ENCODE measurements around the gene LCORL. TPM values are rescaled to one million over a fixed set of nuclear protein-coding genes. Genes with fewer than 3 reads are reported as not detected.

The LCORL gene
- total RNA-seq, 1 experiment from 2014 or later, result 11.3 TPM

GRCh38 chr4:17846266-17846665 is 175.3 kb downstream of the LCORL start:
- no peaks in the 10 kb centered on the region for H3K27me3 Mint-ChIP-seq (ENCODE audit: insufficient read depth, unreplicated experiment)
- Histone ChIP-seq H3K9me3 (no peaks in the 10 kb centered on the region), H3K27me3 (replicated peaks; ENCODE audit: control insufficient read depth, insufficient read depth, low read length) (no peaks in the 10 kb centered on the region), H3K4me1 (no peaks in the 10 kb centered on the region), H3K36me3 (ENCODE audit: control insufficient read depth, insufficient read depth, low read length) (no peaks in the 10 kb centered on the region), H3K4me3 (ENCODE audit: low read depth, low read length) (no peak overlapping the region)
- no peaks in the 10 kb centered on the region for H3K4me1 Mint-ChIP-seq (ENCODE audit: low read depth, unreplicated experiment)
- no TSS peak for BruUV-seq (replicated peaks)
- no peak for TF ChIP-seq CTCF (IDR thresholded peaks at IDR 0.05; ENCODE audit: insufficient read depth in 1 of 2, low read depth in 1 of 2, low read length in 1 of 2, severe bottlenecking in 1 of 2, unreplicated experiment in 1 of 2)
- no peak overlapping the region for H3K27ac Mint-ChIP-seq (ENCODE audit: unreplicated experiment)
- H3K4me3 Mint-ChIP-seq (ENCODE audit: unreplicated experiment), result no peak overlapping the region
- peaks cover 39% of the 10 kb centered on the region for H3K36me3 Mint-ChIP-seq (ENCODE audit: insufficient read depth, unreplicated experiment)
- intact Hi-C loops (cut with micrococcal nuclease; ENCODE audit: unreplicated experiment), result no loop called here
- ChIA-PET POLR2A (no interaction called here), CTCF (no interaction called here)
- DNase-seq, result no peak
- H3K9me3 Mint-ChIP-seq (ENCODE audit: unreplicated experiment), result no peaks in the 10 kb centered on the region

GRCh38 chr4:17823871-17824669 is 197.5 kb downstream of the LCORL start:
- no peak overlapping the region for H3K4me3 ChIP-seq (ENCODE audit: low read depth, low read length)
- DNase-seq, result no peak
- no peaks in the 10 kb centered on the region for H3K4me1 Mint-ChIP-seq (ENCODE audit: low read depth, unreplicated experiment)
- H3K27me3 ChIP-seq (replicated peaks; ENCODE audit: control insufficient read depth, insufficient read depth, low read length), result no peaks in the 10 kb centered on the region
- no TSS peak for BruUV-seq (replicated peaks)
- no peak for TF ChIP-seq CTCF (IDR thresholded peaks at IDR 0.05; ENCODE audit: insufficient read depth in 1 of 2, low read depth in 1 of 2, low read length in 1 of 2, severe bottlenecking in 1 of 2, unreplicated experiment in 1 of 2)
- intact Hi-C loops (cut with micrococcal nuclease; ENCODE audit: unreplicated experiment), result no loop called here
- CTCF ChIA-PET, result no interaction called here
- no peaks in the 10 kb centered on the region for H3K9me3 Mint-ChIP-seq (ENCODE audit: unreplicated experiment)
- no peaks in the 10 kb centered on the region for H3K4me1 ChIP-seq
- H3K27me3 Mint-ChIP-seq (ENCODE audit: insufficient read depth, unreplicated experiment), result no peaks in the 10 kb centered on the region
- no peak overlapping the region for H3K27ac Mint-ChIP-seq (ENCODE audit: unreplicated experiment)
- no peak overlapping the region for H3K4me3 Mint-ChIP-seq (ENCODE audit: unreplicated experiment)
- no peaks in the 10 kb centered on the region; the same call in 1 of the 2 replicates for H3K36me3 ChIP-seq (ENCODE audit: control insufficient read depth, insufficient read depth, low read length)
- POLR2A ChIA-PET, result no interaction called here
- peaks cover 61% of the 10 kb centered on the region for H3K36me3 Mint-ChIP-seq (ENCODE audit: insufficient read depth, unreplicated experiment)
- H3K9me3 ChIP-seq, result no peaks in the 10 kb centered on the region

GRCh38 chr4:17817027-17817426 is 204.5 kb downstream of the LCORL start:
- Histone ChIP-seq H3K4me1 (peaks cover 5% of the 10 kb centered on the region; the same call in 1 of the 2 replicates), H3K9me3 (no peaks in the 10 kb centered on the region), H3K36me3 (ENCODE audit: control insufficient read depth, insufficient read depth, low read length) (0 out of 2 replicates have a peak, but pooled peaks cover 1% of the 10 kb centered on the region), H3K27me3 (replicated peaks; ENCODE audit: control insufficient read depth, insufficient read depth, low read length) (no peaks in the 10 kb centered on the region), H3K4me3 (ENCODE audit: low read depth, low read length) (no peak overlapping the region)
- Mint-ChIP-seq H3K4me3 (ENCODE audit: unreplicated experiment) (no peak overlapping the region), H3K27ac (ENCODE audit: unreplicated experiment) (no peak overlapping the region), H3K9me3 (ENCODE audit: unreplicated experiment) (no peaks in the 10 kb centered on the region), H3K36me3 (ENCODE audit: insufficient read depth, unreplicated experiment) (peaks cover 41% of the 10 kb centered on the region), H3K27me3 (ENCODE audit: insufficient read depth, unreplicated experiment) (no peaks in the 10 kb centered on the region), H3K4me1 (ENCODE audit: low read depth, unreplicated experiment) (peaks cover 4% of the 10 kb centered on the region)
- ChIA-PET CTCF (interaction anchor here (0.6 to 0.8 kb wide), 4 partner anchors 30 to 259 kb away, joined by 3 read pairs; no protein-coding TSS in a partner anchor), POLR2A (no interaction called here)
- BruUV-seq (replicated peaks), result no TSS peak
- peak in 1 of 2 experiments; percentile 18 for DNase-seq
- TF ChIP-seq CTCF (IDR thresholded peaks at IDR 0.05; ENCODE audit: insufficient read depth in 1 of 2, low read depth in 1 of 2, low read length in 1 of 2, severe bottlenecking in 1 of 2, unreplicated experiment in 1 of 2), result peak; percentile 17 to 38
- intact Hi-C loops (cut with micrococcal nuclease; ENCODE audit: unreplicated experiment), result loop anchor here (1.0 to 5.0 kb wide), 3 partner anchors 550 to 776 kb away; no protein-coding TSS in a partner anchor
